ENCODE measurements around the gene SLC4A1AP.

Gene SLC4A1AP

DNA sequence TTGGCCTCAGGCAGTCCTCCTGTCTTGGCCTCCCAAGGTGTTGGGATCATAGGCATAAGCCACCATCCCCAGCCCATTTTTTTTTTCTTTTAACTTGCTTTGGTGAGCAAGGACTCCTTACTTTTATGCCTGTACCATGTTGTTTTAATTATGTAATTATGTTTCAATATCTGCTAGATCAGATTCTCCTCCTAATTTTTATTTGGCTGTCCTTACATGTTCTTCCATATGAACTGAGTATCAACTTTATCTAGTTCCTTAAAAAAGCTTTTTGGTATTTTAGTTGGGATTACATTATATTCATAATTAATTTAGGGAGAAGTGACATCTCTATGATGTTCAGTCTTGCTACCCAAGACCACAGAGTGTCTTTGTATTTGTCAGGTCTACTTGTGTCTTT, 18.5 kb upstream of the SLC4A1AP start:
- DNase-seq, result no peak

DNA sequence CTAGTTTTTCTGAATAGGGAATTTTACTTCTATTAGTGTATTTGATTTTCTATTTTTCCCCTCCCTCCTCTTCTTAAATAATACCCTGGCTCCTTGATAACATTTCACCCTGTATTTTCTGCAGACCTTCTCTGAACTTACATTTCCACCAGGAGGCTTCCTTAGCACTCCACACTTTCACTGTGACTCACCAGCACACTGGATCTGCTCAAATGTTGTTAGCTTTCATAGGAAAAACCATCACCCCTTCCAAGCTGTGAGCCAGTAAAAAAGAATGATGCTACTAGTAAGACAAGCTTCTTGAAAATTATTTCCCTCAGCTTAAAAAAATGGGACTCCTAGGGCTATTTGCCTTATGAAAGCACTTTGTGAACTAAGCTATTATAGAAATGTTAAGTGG, 16.4 kb upstream of the SLC4A1AP start:
- no peak overlapping the region for H2AK5ac ChIP-seq (ENCODE audit: low read length)

More for the DNA sequence above, 18.5 kb upstream of the SLC4A1AP start:
- Histone ChIP-seq H3K23ac (ENCODE audit: low read length) (no peak overlapping the region), H3K27ac (ENCODE audit: low read depth, low read length) (no peak overlapping the region), H3K79me1 (ENCODE audit: low read length) (no peaks in the 10 kb centered on the region), H3K4me2 (ENCODE audit: low read length) (no peak overlapping the region), H2AK5ac (ENCODE audit: low read length) (no peak overlapping the region), H4K8ac (ENCODE audit: low read depth, low read length) (no peak overlapping the region), H4K91ac (ENCODE audit: low read depth, low read length) (no peak overlapping the region), H3K14ac (ENCODE audit: low read length) (no peak overlapping the region), H2BK5ac (ENCODE audit: low read depth, low read length, poor library complexity) (no peak overlapping the region), H3K4me1 (ENCODE audit: control insufficient read depth in 1 of 2, insufficient read depth in 2 of 2, low read length in 2 of 2) (no peaks in the 10 kb centered on the region), H2BK120ac (ENCODE audit: insufficient read depth, low read length, poor library complexity) (no peak overlapping the region), H3K9me3 (ENCODE audit: insufficient read depth, low read depth, low read length) (no peaks in the 10 kb centered on the region), H3K36me3 (ENCODE audit: control insufficient read depth in 1 of 2, insufficient read depth in 2 of 2, low read length in 2 of 2) (peaks cover 25 to 36% of the 10 kb centered on the region in 2 experiments), H3K27me3 (ENCODE audit: insufficient read depth, low read length) (no peaks in the 10 kb centered on the region), H2AFZ (ENCODE audit: insufficient read depth, low read length, poor library complexity) (no peak overlapping the region), H2BK12ac (ENCODE audit: low read length) (no peak overlapping the region), H3K18ac (ENCODE audit: low read length) (no peak overlapping the region), H3K79me2 (ENCODE audit: control insufficient read depth, insufficient read depth, low read length, poor library complexity) (no peaks in the 10 kb centered on the region), H3K9ac (ENCODE audit: low read length) (no peak overlapping the region), H4K12ac (ENCODE audit: low read depth, low read length) (no peak overlapping the region), H3K4me3 (ENCODE audit: low read depth, low read length) (no peak overlapping the region), H3K4ac (ENCODE audit: low read depth, low read length) (no peak overlapping the region)

DNA sequence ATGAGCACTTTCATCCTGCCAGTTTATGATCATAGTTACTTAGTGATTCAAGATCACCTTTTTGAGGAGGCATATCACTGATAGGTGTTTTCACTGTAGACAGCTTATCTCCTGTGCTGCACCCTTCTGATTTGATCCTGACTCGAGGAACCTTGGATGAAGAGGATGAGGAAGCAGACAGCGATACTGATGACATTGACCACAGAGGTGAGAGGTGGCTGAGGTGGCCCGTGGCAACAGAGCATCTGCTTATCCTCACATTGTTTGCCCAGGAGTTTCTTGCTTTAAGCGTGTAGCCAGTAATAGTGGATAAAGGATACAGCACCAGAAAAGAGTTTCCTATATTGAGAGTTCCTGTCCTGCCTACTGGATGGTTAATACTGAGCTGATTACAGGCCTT, 16.0 kb upstream of the SLC4A1AP start:
- H3K36me3 ChIP-seq (ENCODE audit: control insufficient read depth in 1 of 2, insufficient read depth in 2 of 2, low read length in 2 of 2), result peaks cover 17 to 37% of the 10 kb centered on the region in 2 experiments
- H3K14ac ChIP-seq (ENCODE audit: low read length), result no peak overlapping the region
- no CpG with 5 or more reads among the region's 4 CpGs for WGBS (ENCODE audit: extremely low coverage, insufficient coverage, insufficient read length)
- no peak overlapping the region for H3K18ac ChIP-seq (ENCODE audit: low read length)
- H3K23ac ChIP-seq (ENCODE audit: low read length), result no peak overlapping the region
- no peaks in the 10 kb centered on the region for H3K79me2 ChIP-seq (ENCODE audit: control insufficient read depth, insufficient read depth, low read length, poor library complexity)
- no peak for DNase-seq
- H3K27ac ChIP-seq (ENCODE audit: low read depth, low read length), result no peak overlapping the region
- H3K4ac ChIP-seq (ENCODE audit: low read depth, low read length), result no peak overlapping the region
- no peaks in the 10 kb centered on the region for H3K79me1 ChIP-seq (ENCODE audit: low read length)
- no peak overlapping the region for H3K9ac ChIP-seq (ENCODE audit: low read length)
- no peaks in the 10 kb centered on the region for H3K9me3 ChIP-seq (ENCODE audit: insufficient read depth, low read depth, low read length)
- no peak overlapping the region for H2AK5ac ChIP-seq (ENCODE audit: low read length)
- no peak overlapping the region for H2BK12ac ChIP-seq (ENCODE audit: low read length)
- no peak overlapping the region for H3K4me3 ChIP-seq (ENCODE audit: low read depth, low read length)
- H3K27me3 ChIP-seq (ENCODE audit: insufficient read depth, low read length), result no peaks in the 10 kb centered on the region
- no peak overlapping the region for H2AFZ ChIP-seq (ENCODE audit: insufficient read depth, low read length, poor library complexity)
- no peak overlapping the region for H2BK5ac ChIP-seq (ENCODE audit: low read depth, low read length, poor library complexity)
- no peak overlapping the region for H4K12ac ChIP-seq (ENCODE audit: low read depth, low read length)
- H3K4me1 ChIP-seq (ENCODE audit: control insufficient read depth in 1 of 2, insufficient read depth in 2 of 2, low read length in 2 of 2), result no peaks in the 10 kb centered on the region
- no peak overlapping the region for H4K91ac ChIP-seq (ENCODE audit: low read depth, low read length)
- H3K4me2 ChIP-seq (ENCODE audit: low read length), result no peak overlapping the region
- H4K8ac ChIP-seq (ENCODE audit: low read depth, low read length), result no peak overlapping the region
- H2BK120ac ChIP-seq (ENCODE audit: insufficient read depth, low read length, poor library complexity), result no peak overlapping the region

More for the DNA sequence above, 16.4 kb upstream of the SLC4A1AP start:
- DNase-seq, result no peak
- H3K36me3 ChIP-seq (ENCODE audit: control insufficient read depth in 1 of 2, insufficient read depth in 2 of 2, low read length in 2 of 2), result peaks cover 21 to 35% of the 10 kb centered on the region in 2 experiments
- no peak overlapping the region for H3K18ac ChIP-seq (ENCODE audit: low read length)
- H3K79me2 ChIP-seq (ENCODE audit: control insufficient read depth, insufficient read depth, low read length, poor library complexity), result no peaks in the 10 kb centered on the region
- H2BK12ac ChIP-seq (ENCODE audit: low read length), result no peak overlapping the region
- H3K9ac ChIP-seq (ENCODE audit: low read length), result no peak overlapping the region
- no peaks in the 10 kb centered on the region for H3K9me3 ChIP-seq (ENCODE audit: insufficient read depth, low read depth, low read length)
- H4K8ac ChIP-seq (ENCODE audit: low read depth, low read length), result no peak overlapping the region
- H3K4me2 ChIP-seq (ENCODE audit: low read length), result no peak overlapping the region
- no peak overlapping the region for H3K4ac ChIP-seq (ENCODE audit: low read depth, low read length)
- H3K4me3 ChIP-seq (ENCODE audit: low read depth, low read length), result no peak overlapping the region
- no peaks in the 10 kb centered on the region for H3K27me3 ChIP-seq (ENCODE audit: insufficient read depth, low read length)
- H3K4me1 ChIP-seq (ENCODE audit: control insufficient read depth in 1 of 2, insufficient read depth in 2 of 2, low read length in 2 of 2), result no peaks in the 10 kb centered on the region
- H4K91ac ChIP-seq (ENCODE audit: low read depth, low read length), result no peak overlapping the region
- no peak overlapping the region for H3K14ac ChIP-seq (ENCODE audit: low read length)
- no peak overlapping the region for H3K27ac ChIP-seq (ENCODE audit: low read depth, low read length)
- H3K79me1 ChIP-seq (ENCODE audit: low read length), result no peaks in the 10 kb centered on the region
- no peak overlapping the region for H2BK120ac ChIP-seq (ENCODE audit: insufficient read depth, low read length, poor library complexity)
- H4K12ac ChIP-seq (ENCODE audit: low read depth, low read length), result no peak overlapping the region
- H2BK5ac ChIP-seq (ENCODE audit: low read depth, low read length, poor library complexity), result no peak overlapping the region
- no peak overlapping the region for H2AFZ ChIP-seq (ENCODE audit: insufficient read depth, low read length, poor library complexity)
- no peak overlapping the region for H3K23ac ChIP-seq (ENCODE audit: low read length)

DNA sequence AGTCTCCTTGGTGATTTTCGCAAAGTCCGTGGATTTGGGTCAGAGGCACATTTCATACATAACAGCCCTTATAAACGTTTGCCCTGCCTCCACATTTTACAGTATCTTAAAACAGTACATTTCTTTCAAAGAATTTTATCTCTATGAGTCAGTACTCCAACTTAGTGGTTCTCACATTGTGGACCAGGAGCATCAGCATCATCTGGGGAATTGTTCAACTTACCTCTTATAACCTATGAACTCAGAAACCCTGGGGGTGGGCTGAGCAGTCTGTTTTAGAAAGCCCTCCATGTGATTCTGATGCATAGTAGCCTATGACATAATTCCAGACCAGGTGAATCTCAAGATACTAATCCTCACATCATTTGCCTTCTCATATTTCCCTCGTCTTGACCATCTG, 12.6 kb upstream of the SLC4A1AP start:
- Histone ChIP-seq H3K36me3 (ENCODE audit: control insufficient read depth in 1 of 2, insufficient read depth in 2 of 2, low read length in 2 of 2) (peaks cover 25 to 49% of the 10 kb centered on the region in 2 experiments), H4K8ac (ENCODE audit: low read depth, low read length) (no peak overlapping the region), H3K4me2 (ENCODE audit: low read length) (no peak overlapping the region), H3K14ac (ENCODE audit: low read length) (no peak overlapping the region), H3K27me3 (ENCODE audit: insufficient read depth, low read length) (no peaks in the 10 kb centered on the region), H3K79me2 (ENCODE audit: control insufficient read depth, insufficient read depth, low read length, poor library complexity) (no peaks in the 10 kb centered on the region), H2BK12ac (ENCODE audit: low read length) (no peak overlapping the region), H3K9ac (ENCODE audit: low read length) (no peak overlapping the region), H2BK120ac (ENCODE audit: insufficient read depth, low read length, poor library complexity) (no peak overlapping the region), H2AK5ac (ENCODE audit: low read length) (no peak overlapping the region), H4K12ac (ENCODE audit: low read depth, low read length) (no peak overlapping the region), H3K4ac (ENCODE audit: low read depth, low read length) (no peak overlapping the region), H3K27ac (ENCODE audit: low read depth, low read length) (no peak overlapping the region), H2AFZ (ENCODE audit: insufficient read depth, low read length, poor library complexity) (no peak overlapping the region), H3K23ac (ENCODE audit: low read length) (no peak overlapping the region), H3K4me3 (ENCODE audit: low read depth, low read length) (no peak overlapping the region), H3K4me1 (ENCODE audit: control insufficient read depth in 1 of 2, insufficient read depth in 2 of 2, low read length in 2 of 2) (no peaks in the 10 kb centered on the region), H3K79me1 (ENCODE audit: low read length) (no peaks in the 10 kb centered on the region), H4K91ac (ENCODE audit: low read depth, low read length) (no peak overlapping the region), H2BK5ac (ENCODE audit: low read depth, low read length, poor library complexity) (no peak overlapping the region), H3K18ac (ENCODE audit: low read length) (no peak overlapping the region), H3K9me3 (ENCODE audit: insufficient read depth, low read depth, low read length) (no peaks in the 10 kb centered on the region)
- WGBS (ENCODE audit: extremely low coverage, insufficient coverage, insufficient read length), result no CpG with 5 or more reads among the region's 4 CpGs
- peak; percentile 88 for DNase-seq

DNA sequence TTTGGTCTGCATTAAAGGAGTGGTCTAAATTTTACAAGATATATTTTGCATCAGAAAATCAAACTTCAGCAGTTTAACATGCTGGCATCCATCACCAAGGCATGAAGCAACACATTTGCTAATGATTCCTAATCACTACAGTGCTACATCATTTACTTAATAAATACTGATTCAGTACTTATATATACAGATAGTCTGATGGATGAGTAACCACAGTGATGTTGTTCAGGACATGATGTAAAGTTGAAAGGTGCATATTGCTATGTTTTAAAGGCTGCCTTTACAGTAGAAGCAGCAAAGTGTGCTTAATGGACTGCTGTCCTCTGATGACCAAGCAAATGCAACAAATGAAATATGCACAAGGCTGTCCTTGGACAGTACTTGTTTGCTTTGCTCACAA, 11.3 kb upstream of the SLC4A1AP start:
- Histone ChIP-seq H3K23ac (ENCODE audit: low read length) (no peak overlapping the region), H4K8ac (ENCODE audit: low read depth, low read length) (no peak overlapping the region), H2BK12ac (ENCODE audit: low read length) (no peak overlapping the region), H3K4me3 (ENCODE audit: low read depth, low read length) (no peak overlapping the region), H3K9ac (ENCODE audit: low read length) (no peak overlapping the region), H3K14ac (ENCODE audit: low read length) (no peak overlapping the region), H4K91ac (ENCODE audit: low read depth, low read length) (no peak overlapping the region), H3K4me1 (ENCODE audit: control insufficient read depth in 1 of 2, insufficient read depth in 2 of 2, low read length in 2 of 2) (no peaks in the 10 kb centered on the region), H3K4ac (ENCODE audit: low read depth, low read length) (no peak overlapping the region), H2AK5ac (ENCODE audit: low read length) (no peak overlapping the region), H4K12ac (ENCODE audit: low read depth, low read length) (no peak overlapping the region), H2BK120ac (ENCODE audit: insufficient read depth, low read length, poor library complexity) (no peak overlapping the region), H2AFZ (ENCODE audit: insufficient read depth, low read length, poor library complexity) (no peak overlapping the region), H3K18ac (ENCODE audit: low read length) (no peak overlapping the region), H3K27me3 (ENCODE audit: insufficient read depth, low read length) (no peaks in the 10 kb centered on the region), H3K27ac (ENCODE audit: low read depth, low read length) (no peak overlapping the region), H3K36me3 (ENCODE audit: control insufficient read depth in 1 of 2, insufficient read depth in 2 of 2, low read length in 2 of 2) (peaks cover 28 to 55% of the 10 kb centered on the region in 2 experiments), H3K79me2 (ENCODE audit: control insufficient read depth, insufficient read depth, low read length, poor library complexity) (no peaks in the 10 kb centered on the region), H3K4me2 (ENCODE audit: low read length) (no peak overlapping the region), H2BK5ac (ENCODE audit: low read depth, low read length, poor library complexity) (no peak overlapping the region), H3K79me1 (ENCODE audit: low read length) (no peaks in the 10 kb centered on the region), H3K9me3 (ENCODE audit: insufficient read depth, low read depth, low read length) (no peaks in the 10 kb centered on the region)
- peak in 1 of 2 donors; percentile 16 for DNase-seq
